ENCODE measurements around the gene TPST2.

The TPST2 gene

GRCh38 chr22:26610072-26610958 lies 20.4 kb upstream of the TPST2 start:
- peak; percentile 6 for DNase-seq

- no peak for DNase-seq
Observed at GRCh38 chr22:26609287-26609686, 19.4 kb upstream of the TPST2 start.

GRCh38 chr22:26608129-26608528 lies 18.2 kb upstream of the TPST2 start:
- DNase-seq = no peak

GRCh38 chr22:26606611-26607010 lies 16.7 kb upstream of the TPST2 start:
- peak; percentile 27 for DNase-seq

GRCh38 chr22:26604368-26604767 lies 14.4 kb upstream of the TPST2 start:
- DNase-seq = no peak

GRCh38 chr22:26602127-26602526 lies 12.2 kb upstream of the TPST2 start:
- DNase-seq = no peak

GRCh38 chr22:26601726-26602125 lies 11.8 kb upstream of the TPST2 start:
- no peak for DNase-seq

- DNase-seq = no peak
Observed at GRCh38 chr22:26599505-26599904, 9.6 kb upstream of the TPST2 start.

- DNase-seq = no peak
Observed at GRCh38 chr22:26597480-26597879, 7.5 kb upstream of the TPST2 start.

- no peak for DNase-seq
Observed at GRCh38 chr22:26597026-26597425, 7.1 kb upstream of the TPST2 start.

- no peak for DNase-seq
Observed at GRCh38 chr22:26593763-26594162, 3.8 kb upstream of the TPST2 start.

GRCh38 chr22:26592421-26592891 lies 2.5 kb upstream of the TPST2 start:
- no peak for DNase-seq

GRCh38 chr22:26589367-26589844 lies 526 bp downstream of the TPST2 start:
- no peak for DNase-seq

GRCh38 chr22:26588729-26589366 lies 1.1 kb downstream of the TPST2 start:
- DNase-seq = no peak

- DNase-seq = no peak
Observed at GRCh38 chr22:26587991-26588613, 1.8 kb downstream of the TPST2 start.

- DNase-seq = no peak
Observed at GRCh38 chr22:26586556-26587325, 3.2 kb downstream of the TPST2 start.

GRCh38 chr22:26585104-26585790 lies 4.7 kb downstream of the TPST2 start:
- peak; percentile 58 for DNase-seq

GRCh38 chr22:26584010-26584409 lies 5.9 kb downstream of the TPST2 start:
- DNase-seq = no peak

GRCh38 chr22:26581633-26582168 lies 8.2 kb downstream of the TPST2 start:
- no peak for DNase-seq

GRCh38 chr22:26581026-26581425 lies 8.9 kb downstream of the TPST2 start:
- DNase-seq = no peak

GRCh38 chr22:26580240-26580962 lies 9.5 kb downstream of the TPST2 start:
- DNase-seq = no peak

Measured in NCI-H226 (cell line).